T-helper 2 cell treated with Interferon-gamma antibody and Interleukin-4, amounts not matched to agents 100 ng/mL and 5 ng/mL, for 36 hours (primary cell): Measurements from ENCODE around the gene GON7. TPM values are rescaled to one million over a fixed set of nuclear protein-coding genes. Genes with fewer than 3 reads are reported as not detected.
"Not testable (repeated sequence)": the region's sequence is repeated elsewhere in the genome, so short reads cannot be mapped to it uniquely, and the experiment has no call there.

Source experiments
- intact Hi-C: fragments of 100-400 bp; cut with micrococcal nuclease; formaldehyde crosslinking; loops from one replicate; pipeline ENCODE4 v1.15.1; 2023
- total RNA-seq: library from RNA; stranded (reverse); gene quantifications from 2 replicates; pipeline ENCODE4 v1.2.3, GENCODE V29; 2022

GON7 gene, protein sequence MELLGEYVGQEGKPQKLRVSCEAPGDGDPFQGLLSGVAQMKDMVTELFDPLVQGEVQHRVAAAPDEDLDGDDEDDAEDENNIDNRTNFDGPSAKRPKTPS
- 14.9 and 16.2 TPM in 2 replicates for total RNA-seq

- intact Hi-C loops, result loop anchor here (1.0 to 2.0 kb wide), 4 partner anchors 23 to 413 kb away; partner anchors contain the start of genes BTBD7, GOLGA5, ITPK1 and MOAP1
These were observed at the start of gene GON7, which contains the start of gene UBR7 for GRCh38 chr14:93206793-93207467. Gene GON7, minus strand, starts transcription at chr14:93207065. Its CDS starts 28 bp downstream, at chr14:93207037. Gene UBR7, plus strand, starts transcription at chr14:93207256. Its CDS starts 36 bp downstream, at chr14:93207292.

GRCh38 chr14:93249128-93249831 is 42.4 kb upstream of the GON7 start:
- intact Hi-C loops, result no loop called here

DNA sequence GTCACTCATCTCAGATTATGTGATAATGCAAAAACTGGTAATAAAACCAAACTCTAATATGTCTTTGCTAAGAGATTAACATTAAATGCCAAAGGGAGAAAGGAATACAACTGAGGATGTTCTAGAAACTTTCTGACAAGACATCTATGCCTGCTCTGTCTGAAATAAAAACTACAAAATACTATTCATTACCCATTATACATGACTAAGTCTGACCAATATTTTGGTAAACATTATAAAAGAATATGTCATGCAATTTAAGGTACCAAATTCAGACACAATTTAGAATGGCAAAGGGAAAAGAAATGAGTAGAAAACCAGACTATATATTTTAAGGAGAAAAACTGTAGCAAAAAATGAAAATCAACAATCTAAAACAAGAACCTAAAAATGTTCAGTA is 39.7 kb upstream of the GON7 start:
- intact Hi-C loops, result no loop called here

- intact Hi-C loops, result no loop called here
These were observed 39.0 kb upstream of the GON7 start for GRCh38 chr14:93245764-93246420.

GRCh38 chr14:93240678-93241000 is 33.8 kb upstream of the GON7 start:
- intact Hi-C loops, result no loop called here

GRCh38 chr14:93239869-93240677 is 33.2 kb upstream of the GON7 start:
- intact Hi-C loops, result no loop called here

- intact Hi-C loops, result no loop called here
These were observed 27.9 kb upstream of the GON7 start for GRCh38 chr14:93234798-93235197.

DNA sequence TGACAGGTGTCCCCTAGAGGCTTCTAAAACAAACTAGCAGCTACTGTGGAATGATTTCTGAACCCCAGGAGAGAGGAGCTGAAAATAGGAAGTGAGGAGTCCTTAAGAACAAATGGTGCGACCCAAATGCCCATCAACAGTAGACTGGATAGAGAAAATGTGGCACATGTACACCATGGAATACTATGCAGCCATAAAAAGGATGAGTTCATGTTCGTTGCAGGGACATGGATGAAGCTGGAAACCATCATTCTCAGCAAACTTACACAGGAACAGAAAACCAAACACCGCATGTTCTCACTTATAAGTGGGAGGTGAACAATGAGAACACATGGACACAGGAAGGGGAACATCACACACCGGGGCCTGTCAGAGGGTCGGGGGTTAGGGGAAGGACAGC is 26.2 kb upstream of the GON7 start:
- intact Hi-C loops, result not testable (repeated sequence)

DNA sequence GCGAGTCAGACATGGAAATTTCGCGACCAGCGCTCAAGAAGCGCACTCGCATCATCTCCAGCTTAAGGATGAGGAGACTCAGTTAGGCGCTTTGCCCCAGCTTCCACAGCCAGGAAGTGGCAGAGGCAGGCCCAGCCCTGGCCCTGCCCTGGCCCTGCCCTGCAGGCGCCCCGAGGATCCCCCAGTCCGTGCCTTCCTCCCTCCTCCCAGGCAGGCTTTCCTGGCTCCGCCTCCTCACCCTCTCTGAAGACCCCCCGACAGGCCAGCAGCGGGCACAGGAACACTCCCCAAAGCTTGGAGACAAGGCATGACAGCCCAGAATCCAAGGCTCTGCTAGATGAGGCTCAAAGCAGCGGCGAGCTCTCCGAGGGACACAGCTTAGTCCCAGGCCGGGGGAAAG is 25.3 kb upstream of the GON7 start:
- intact Hi-C loops, result no loop called here

DNA sequence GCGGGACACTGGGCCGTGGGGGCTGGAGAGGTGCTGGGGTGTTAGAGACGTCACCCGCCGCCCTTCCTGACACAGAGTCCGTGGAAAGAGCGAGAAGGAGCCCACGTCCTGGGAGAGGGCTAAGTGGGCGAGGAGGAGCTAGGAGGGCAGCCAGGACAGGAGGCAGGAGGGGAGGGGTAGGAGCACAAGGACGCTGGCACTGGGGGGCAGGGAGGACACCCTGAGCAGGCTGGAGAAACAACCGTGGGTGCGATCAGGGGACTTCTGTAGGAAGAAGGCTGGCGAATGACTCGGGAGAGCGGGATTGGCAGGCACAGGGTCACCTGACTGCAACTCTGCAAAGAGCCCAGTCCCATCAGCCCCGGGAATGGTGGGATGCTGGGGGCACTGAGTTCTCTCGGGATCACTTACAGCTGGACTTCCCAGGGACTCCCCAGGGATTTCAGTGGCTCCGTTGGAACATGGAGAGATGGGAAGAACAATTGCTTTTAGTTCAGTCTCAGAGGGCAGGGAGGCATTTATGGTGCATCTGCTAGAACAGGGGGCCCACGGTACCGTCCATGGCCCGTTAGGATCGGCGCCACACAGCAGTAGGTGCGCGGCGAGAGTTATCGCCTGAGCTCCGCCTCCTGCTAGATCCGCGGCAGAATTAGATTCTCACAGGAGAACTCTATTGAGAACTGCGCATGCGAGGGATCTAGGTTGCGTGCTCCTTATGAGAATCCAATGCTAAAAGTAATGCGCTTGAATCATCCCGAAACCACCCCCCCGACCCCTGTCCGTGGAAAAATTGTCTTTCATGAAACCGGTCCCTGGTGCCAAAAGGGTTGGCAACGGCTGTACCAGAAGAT is 24.5 kb upstream of the GON7 start:
- intact Hi-C loops, result no loop called here

- intact Hi-C loops, result no loop called here
These were observed 23.7 kb upstream of the GON7 start for GRCh38 chr14:93230539-93230938.

DNA sequence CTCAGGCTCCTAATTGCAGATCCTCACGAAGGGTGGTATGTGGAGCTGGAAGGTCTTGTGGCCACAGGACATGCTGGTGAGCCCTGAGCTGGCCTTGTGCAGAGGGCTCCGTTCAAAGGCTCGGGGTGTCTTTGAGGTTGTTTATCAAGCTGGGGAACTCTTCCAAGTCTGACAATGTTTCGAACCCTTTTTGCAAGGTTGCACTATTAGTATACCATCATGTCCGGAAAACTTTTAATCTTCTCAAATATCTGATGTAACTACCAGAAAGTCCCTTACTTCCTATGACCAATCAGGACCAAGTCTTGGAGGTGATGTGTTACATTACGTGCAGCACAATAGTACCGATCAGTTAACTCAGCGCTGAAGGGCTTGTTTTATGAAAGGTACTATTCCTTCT is 21.7 kb upstream of the GON7 start:
- intact Hi-C loops, result no loop called here

- intact Hi-C loops, result no loop called here
These were observed 16.7 kb upstream of the GON7 start for GRCh38 chr14:93223565-93223964.

GRCh38 chr14:93220509-93220908 is 13.6 kb upstream of the GON7 start:
- intact Hi-C loops, result no loop called here

- intact Hi-C loops, result loop anchor here (1.0 to 5.0 kb wide), 2 partner anchors 106 to 267 kb away; no protein-coding TSS in a partner anchor
These were observed 12.3 kb upstream of the GON7 start for GRCh38 chr14:93219103-93219726.

DNA sequence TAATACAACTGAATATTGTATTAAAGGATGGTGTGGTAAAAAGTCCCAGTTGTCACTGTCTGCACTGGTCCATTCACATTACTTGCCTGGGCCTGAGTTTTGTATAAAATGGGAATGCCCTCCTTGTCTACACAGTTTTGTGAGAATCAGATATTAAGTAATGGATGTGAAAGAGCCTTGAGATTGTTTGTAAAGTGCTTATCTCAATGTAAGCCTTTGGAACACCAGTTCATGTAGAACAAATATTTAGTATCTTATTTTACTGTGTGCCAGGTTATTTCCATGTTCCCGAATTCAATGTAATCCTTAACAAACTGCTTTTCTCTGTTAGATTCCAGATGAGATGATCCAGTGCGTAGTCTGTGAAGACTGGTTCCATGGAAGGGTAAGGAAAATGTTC is 7.7 kb upstream of the GON7 start:
- intact Hi-C loops, result no loop called here

- intact Hi-C loops, result no loop called here
These were observed 5.6 kb upstream of the GON7 start for GRCh38 chr14:93212432-93212831.

GRCh38 chr14:93207468-93208308 is 823 bp upstream of the GON7 start:
- intact Hi-C loops, result loop anchor here (1.0 to 2.0 kb wide), 3 partner anchors 23 to 125 kb away; partner anchors contain the start of genes BTBD7, ITPK1 and MOAP1
